Measurements from ENCODE around the gene TMEM178A.

DNA sequence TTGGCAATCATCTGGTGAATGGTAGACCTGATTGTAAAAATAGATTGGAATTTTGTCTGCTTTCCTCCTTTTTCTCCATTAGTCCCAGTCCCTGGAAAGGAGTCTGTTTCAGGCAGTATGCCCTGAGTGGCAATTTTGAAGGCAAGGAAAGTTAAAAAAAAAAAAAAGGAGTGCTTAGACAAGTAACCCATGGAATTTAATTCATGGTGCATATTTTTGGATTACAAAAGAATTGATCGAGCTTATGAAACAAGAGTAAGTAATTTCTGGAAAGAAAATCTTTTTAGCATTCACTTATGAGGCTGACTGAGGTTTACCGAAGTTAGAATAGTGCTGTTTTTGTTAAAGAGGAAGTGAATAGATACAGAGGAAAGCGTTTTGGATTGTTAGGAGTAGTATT, 29.4 kb upstream of the TMEM178A start:
- TF ChIP-seq, protein P1, sequence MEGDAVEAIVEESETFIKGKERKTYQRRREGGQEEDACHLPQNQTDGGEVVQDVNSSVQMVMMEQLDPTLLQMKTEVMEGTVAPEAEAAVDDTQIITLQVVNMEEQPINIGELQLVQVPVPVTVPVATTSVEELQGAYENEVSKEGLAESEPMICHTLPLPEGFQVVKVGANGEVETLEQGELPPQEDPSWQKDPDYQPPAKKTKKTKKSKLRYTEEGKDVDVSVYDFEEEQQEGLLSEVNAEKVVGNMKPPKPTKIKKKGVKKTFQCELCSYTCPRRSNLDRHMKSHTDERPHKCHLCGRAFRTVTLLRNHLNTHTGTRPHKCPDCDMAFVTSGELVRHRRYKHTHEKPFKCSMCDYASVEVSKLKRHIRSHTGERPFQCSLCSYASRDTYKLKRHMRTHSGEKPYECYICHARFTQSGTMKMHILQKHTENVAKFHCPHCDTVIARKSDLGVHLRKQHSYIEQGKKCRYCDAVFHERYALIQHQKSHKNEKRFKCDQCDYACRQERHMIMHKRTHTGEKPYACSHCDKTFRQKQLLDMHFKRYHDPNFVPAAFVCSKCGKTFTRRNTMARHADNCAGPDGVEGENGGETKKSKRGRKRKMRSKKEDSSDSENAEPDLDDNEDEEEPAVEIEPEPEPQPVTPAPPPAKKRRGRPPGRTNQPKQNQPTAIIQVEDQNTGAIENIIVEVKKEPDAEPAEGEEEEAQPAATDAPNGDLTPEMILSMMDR (IDR thresholded peaks at IDR 0.05) = no peak
- no peak for TF ChIP-seq EZH2 (IDR thresholded peaks at IDR 0.05; ENCODE audit: borderline replicate concordance, insufficient read depth, low read depth, low read length, poor library complexity, severe bottlenecking)

All from B cell (primary cell).